Gastroesophageal sphincter (tissue), 3 donors: ENCODE data around the gene CFAP53.
"Not testable (repeated sequence)": the region's sequence is repeated elsewhere in the genome, so short reads cannot be mapped to it uniquely, and the experiment has no call there.

Experiments
- POLR2A ChIP-seq, 2 donors: fragments of 450-650 bp; IDR thresholded peaks; one replicate each; pipeline ENCODE4 v1.6.1; 2017; ENCODE audit warnings: antibody characterized with exemption in 2 of 2, mild to moderate bottlenecking in 2 of 2, moderate library complexity in 1 of 2
- TF ChIP-seq, protein P1 (sequence below), 4 experiments: fragments of 200-600 bp in 2 of 4; fragments of 450-650 bp in 2 of 4; sonication (generic) in 1 of 4; IDR thresholded peaks; one replicate each; pipeline ENCODE4 v1.5.1; 2017 to 2019; ENCODE audit warnings: antibody characterized with exemption in 4 of 4, mild to moderate bottlenecking in 2 of 4, moderate library complexity in 2 of 4

DNA sequence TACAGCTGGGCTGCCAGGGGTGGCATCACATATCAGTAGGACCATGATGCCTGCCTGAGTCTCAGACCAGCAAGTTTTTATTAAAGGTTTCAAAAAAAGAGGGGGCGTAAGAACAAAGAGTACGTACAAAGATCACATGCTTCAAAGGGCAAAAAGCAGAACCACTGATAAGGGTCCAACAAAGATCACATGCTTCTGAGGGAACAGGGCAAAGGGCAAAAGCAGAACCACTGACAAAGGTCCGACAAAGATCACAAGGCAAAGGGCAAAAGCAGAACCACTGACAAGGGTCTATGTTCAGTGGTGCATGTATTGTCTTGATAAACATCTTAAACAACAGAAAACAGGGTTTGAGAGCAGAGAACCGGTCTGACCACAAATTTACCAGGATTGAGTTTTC, 46.0 kb downstream of the CFAP53 start:
- TF ChIP-seq, protein P1, sequence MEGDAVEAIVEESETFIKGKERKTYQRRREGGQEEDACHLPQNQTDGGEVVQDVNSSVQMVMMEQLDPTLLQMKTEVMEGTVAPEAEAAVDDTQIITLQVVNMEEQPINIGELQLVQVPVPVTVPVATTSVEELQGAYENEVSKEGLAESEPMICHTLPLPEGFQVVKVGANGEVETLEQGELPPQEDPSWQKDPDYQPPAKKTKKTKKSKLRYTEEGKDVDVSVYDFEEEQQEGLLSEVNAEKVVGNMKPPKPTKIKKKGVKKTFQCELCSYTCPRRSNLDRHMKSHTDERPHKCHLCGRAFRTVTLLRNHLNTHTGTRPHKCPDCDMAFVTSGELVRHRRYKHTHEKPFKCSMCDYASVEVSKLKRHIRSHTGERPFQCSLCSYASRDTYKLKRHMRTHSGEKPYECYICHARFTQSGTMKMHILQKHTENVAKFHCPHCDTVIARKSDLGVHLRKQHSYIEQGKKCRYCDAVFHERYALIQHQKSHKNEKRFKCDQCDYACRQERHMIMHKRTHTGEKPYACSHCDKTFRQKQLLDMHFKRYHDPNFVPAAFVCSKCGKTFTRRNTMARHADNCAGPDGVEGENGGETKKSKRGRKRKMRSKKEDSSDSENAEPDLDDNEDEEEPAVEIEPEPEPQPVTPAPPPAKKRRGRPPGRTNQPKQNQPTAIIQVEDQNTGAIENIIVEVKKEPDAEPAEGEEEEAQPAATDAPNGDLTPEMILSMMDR (IDR thresholded peaks at IDR 0.05), result not testable (repeated sequence)
- TF ChIP-seq POLR2A (IDR thresholded peaks at IDR 0.05), result not testable (repeated sequence)
